ENCODE measurements around the gene GRIP1. TPM values are rescaled to one million over a fixed set of nuclear protein-coding genes. Genes with fewer than 3 reads are reported as not detected.

GRIP1 gene
- total and polyA plus RNA-seq, 10 of the 15 experiments (the other 5 are each of a cell fraction or from before 2014, with no cell fraction given) = 0.05 to 0.85 (median 0.50) TPM; not detected in 7

- TF ChIP-seq ZBTB33 (IDR thresholded peaks at IDR 0.05) (no peak), CEBPZ (IDR thresholded peaks at IDR 0.05; ENCODE audit: low read depth, low read length) (no peak), RCOR1 (conservative IDR thresholded peaks at IDR 0.05; ENCODE audit: low read depth, low read length) (no peak), SRF (IDR thresholded peaks at IDR 0.05; ENCODE audit: low read depth in 2 of 2, low read length in 2 of 2) (no peak), RFX5 (IDR thresholded peaks at IDR 0.05; ENCODE audit: low read depth, low read length) (no peak), PAX5 (IDR thresholded peaks at IDR 0.05; ENCODE audit: borderline replicate concordance, low read depth, low read length) (no peak), PML (IDR thresholded peaks at IDR 0.05; ENCODE audit: low read length) (no peak), POLR2AphosphoS2 (IDR thresholded peaks at IDR 0.05; ENCODE audit: low read depth, low read length) (no peak)
- H2AFZ ChIP-seq (ENCODE audit: control insufficient read depth, low read depth, low read length) = peak overlapping the region; percentile 29; the same call in 1 of the 2 replicates
- no peak overlapping the region for H3K4me3 ChIP-seq
- intact Hi-C loops (cut with micrococcal nuclease; ENCODE audit: unreplicated experiment) (no loop called here), in situ Hi-C loops (cut with MboI) (no loop called here)
- WGBS (ENCODE audit: insufficient coverage, insufficient replicate concordance, low lambda C conversion rate, missing lambda C conversion rate) = 25% methylated on average over 1 of the region's 1 CpG
- no peaks in the 10 kb centered on the region for H4K20me1 ChIP-seq (ENCODE audit: control insufficient read depth, insufficient read depth)
- H3K27me3 ChIP-seq (replicated peaks in 1 of 2; ENCODE audit: control insufficient read depth in 2 of 2, insufficient read depth in 2 of 2, low read length in 1 of 2) = no peaks in the 10 kb centered on the region
- no peak for FAIRE-seq
- ChIA-PET SMC1A (ENCODE audit: uncharacterized antibody, unreplicated experiment) (interaction anchor here (0.9 kb wide), 1 partner anchor 14 kb away, joined by 3 read pairs; no protein-coding TSS in a partner anchor), CTCF (interaction anchor here (0.6 to 0.9 kb wide), 2 partner anchors 8 to 68 kb away, joined by 3 read pairs; no protein-coding TSS in a partner anchor), RAD21 (ENCODE audit: unreplicated experiment) (no interaction called here), POLR2A (interaction anchor here (0.5 kb wide), 1 partner anchor 1951 kb away, joined by 3 read pairs; no protein-coding TSS in a partner anchor)
- no peak overlapping the region for H3K9ac ChIP-seq (ENCODE audit: control insufficient read depth, insufficient read depth, low read length)
- no peaks in the 10 kb centered on the region for H3K79me2 ChIP-seq (ENCODE audit: control insufficient read depth, insufficient read depth, low read length)
- H3K36me3 ChIP-seq (ENCODE audit: control insufficient read depth in 2 of 2, insufficient read depth in 2 of 2, low read length in 1 of 2) = no peaks in the 10 kb centered on the region
- BruUV-seq (replicated peaks) = no TSS peak
- no peak for DNase-seq (ENCODE audit: low read depth, low spot score)
- no peak overlapping the region; the same call in 1 of the 2 replicates for H3K27ac ChIP-seq (ENCODE audit: control insufficient read depth, insufficient read depth)
- H3K4me2 ChIP-seq (ENCODE audit: control insufficient read depth, insufficient read depth) = no peak overlapping the region; the same call in 1 of the 2 replicates
- no peak for ATAC-seq
- H3K4me1 ChIP-seq (ENCODE audit: control insufficient read depth, insufficient read depth, low read length) = peaks cover 47% of the 10 kb centered on the region
- peaks cover 1% of the 10 kb centered on the region; the same call in 1 of the 3 replicates for H3K9me3 ChIP-seq (replicated peaks; ENCODE audit: control insufficient read depth, insufficient read depth, low read length)
Observed at GRCh38 chr12:66620026-66620425, 58.9 kb downstream of the GRIP1 start.

Measured in GM12878 (cell line).